ENCODE data around the gene CLSTN2. TPM values are rescaled to one million over a fixed set of nuclear protein-coding genes. Genes with fewer than 3 reads are reported as not detected.

CLSTN2 gene
- total RNA-seq, 1 donor from 2014 or later: 11.8 TPM

DNA sequence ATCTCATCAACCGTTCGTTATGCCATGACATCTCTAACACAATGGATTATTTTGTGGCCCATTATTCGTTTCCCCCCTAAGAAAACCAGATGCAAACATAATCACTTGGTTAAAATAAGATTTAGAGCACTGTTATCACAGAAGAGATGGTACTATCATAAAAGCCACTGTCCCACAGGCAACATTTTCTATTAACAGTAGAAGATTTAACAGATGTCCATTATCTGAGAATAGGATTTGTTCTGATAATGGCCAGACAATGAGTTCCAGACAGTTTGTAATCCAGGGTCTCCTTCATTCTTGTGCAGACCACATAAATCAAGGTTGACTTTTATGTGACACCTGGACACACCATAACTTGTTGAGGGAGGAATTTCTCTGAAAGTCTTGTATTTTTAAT is 153.1 kb downstream of the CLSTN2 start:
- FAIRE-seq: no peak
- DNase-seq (ENCODE audit: low spot score in 2 of 2): no peak

DNA sequence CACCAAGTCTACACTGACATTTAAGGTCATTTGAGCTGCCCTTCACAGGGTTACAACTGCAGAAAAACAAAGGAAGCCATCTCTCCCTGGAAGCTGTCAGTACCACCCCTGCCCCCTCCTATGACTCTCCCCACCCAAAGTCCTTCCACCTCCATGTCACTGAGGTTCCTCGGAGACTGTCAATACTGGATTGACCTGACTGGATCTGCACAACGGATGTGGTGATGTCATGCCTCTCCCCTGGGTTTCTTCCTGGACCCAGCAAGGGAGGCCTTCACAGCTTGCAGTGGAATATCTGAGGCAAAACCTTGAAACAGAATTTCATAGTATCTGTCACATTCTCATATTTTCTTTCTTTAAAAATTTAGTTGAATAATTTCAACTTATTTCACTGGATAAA is 153.5 kb downstream of the CLSTN2 start:
- FAIRE-seq (no peak), DNase-seq (ENCODE audit: low spot score in 2 of 2) (no peak)

DNA sequence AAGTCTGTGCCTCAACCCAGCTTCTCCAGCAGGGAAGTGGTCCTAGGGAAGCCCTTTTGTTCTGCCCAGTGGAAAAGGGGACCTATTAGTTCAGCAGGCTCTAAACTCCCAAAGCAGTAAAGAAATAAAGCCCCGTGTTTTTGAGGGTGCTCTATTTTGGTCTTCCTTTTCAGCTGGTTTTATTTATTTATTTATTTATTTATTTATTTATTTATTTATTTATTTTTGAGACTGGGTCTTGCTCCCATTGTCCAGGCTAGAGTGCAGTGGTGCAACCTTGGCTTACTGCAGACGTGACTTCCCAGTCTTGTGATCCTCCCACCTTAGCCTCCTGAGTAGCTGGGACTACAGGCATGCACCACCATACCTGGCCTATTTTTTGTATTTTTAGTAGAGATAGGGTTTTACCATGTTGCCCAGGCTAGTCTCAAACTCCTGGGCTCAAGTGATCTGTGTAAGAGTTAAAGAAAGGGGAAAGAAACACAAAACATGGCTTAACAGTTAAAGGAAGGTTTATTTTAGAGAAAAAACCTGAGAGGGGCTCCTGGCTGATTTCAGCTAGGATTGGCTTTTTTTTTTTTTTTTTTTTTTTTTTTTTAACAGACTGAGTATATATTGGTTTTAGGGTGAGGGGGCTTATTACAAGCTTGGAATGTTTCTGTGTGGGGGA is 154.6 kb downstream of the CLSTN2 start:
- no peak for DNase-seq (ENCODE audit: low spot score in 2 of 2)
- FAIRE-seq: no peak

DNA sequence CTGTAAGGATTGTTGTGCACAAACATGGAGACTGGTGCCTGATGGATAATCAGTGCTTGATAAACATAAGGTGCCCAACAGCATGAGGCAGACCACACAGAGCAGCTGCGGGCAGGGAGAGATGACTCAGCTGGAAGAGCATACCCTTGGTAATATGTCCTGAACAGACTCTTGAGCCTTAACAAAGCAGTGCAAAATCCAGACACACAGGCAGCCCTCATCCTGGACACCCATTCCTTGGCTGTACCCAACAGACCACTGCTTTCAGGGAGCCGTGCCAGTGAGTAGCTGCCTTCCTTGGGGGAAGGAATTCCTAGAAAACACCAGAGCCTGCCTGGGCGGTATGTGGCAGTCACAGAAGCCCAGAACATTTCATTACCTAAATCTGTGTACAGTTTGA is 156.2 kb downstream of the CLSTN2 start:
- DNase-seq (ENCODE audit: low spot score in 2 of 2) (no peak), FAIRE-seq (no peak)

DNA sequence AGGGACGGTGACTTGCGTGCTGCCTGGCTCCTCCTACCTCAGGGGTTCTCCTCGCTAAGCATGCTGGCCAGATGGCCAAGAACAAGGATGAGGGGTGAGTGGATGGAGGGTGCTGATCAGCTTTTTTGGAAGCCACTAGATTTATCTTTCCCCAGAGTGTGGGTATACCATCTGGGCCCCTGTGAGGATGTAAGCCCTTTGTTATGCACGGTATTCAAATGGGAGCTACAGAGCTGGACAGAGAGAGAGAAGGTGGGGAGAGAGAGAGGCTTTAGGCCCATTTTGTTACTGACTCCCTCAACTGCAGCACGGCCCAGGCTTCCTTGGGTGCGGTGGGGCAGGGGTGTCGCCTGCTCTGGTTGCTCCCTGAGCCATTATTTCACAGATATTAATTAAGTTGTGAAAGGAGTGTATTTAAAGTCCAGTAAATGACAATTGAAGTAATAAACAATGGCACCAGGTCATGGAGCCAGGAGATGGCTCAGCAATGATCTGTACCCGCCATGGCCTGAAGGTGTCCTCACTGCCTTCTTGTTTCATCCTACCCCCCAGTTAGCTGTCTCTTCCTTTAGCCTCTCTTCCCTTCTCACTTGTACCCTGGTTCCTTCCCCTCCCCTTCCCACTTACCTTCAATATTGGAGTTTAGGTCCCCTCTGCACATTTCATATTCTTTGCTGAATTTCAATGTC is 158.0 kb downstream of the CLSTN2 start:
- no peak for DNase-seq (ENCODE audit: low spot score in 2 of 2)
- FAIRE-seq: no peak

DNA sequence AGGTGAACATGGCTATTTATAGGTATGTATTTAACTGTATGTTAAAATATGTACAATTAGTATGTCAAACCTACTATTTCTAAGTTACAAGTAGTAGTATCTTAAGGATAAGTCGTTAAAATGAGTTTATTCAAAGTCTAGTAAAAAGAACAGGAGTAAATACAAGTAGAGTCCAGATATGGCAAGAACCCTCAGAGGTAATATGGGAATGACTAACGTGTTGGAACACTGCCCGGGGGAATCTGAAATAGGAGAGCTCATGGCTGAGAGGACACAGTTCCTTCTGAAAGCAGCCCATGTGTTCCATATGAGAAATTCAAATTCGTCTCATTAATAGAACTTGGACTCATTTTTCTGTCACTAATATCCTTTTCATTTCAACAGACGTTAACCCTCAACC is 158.8 kb downstream of the CLSTN2 start:
- no peak for DNase-seq (ENCODE audit: low spot score in 2 of 2)

DNA sequence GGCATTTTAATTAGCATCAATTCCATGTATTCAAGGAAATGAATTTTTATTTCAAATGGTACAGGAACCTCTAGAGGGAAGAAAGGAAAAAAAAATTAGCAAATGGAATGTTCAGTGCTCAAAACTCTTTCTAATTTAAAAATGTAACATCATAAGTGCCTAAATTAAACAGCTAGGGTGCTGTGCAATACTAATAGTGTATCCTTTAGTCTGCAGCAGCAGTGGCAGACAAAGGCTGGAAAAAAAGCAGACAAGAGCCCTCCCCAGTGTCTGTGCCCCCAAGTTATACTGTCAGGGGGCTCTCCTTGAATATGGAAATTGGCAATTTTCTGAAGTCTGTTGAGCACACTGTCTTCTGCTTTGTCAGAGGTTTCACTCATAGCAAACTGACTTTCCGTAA is 159.5 kb downstream of the CLSTN2 start:
- DNase-seq (ENCODE audit: low spot score in 2 of 2) (no peak), FAIRE-seq (no peak)

More for the DNA sequence above, 158.8 kb downstream of the CLSTN2 start:
- FAIRE-seq: no peak

DNA sequence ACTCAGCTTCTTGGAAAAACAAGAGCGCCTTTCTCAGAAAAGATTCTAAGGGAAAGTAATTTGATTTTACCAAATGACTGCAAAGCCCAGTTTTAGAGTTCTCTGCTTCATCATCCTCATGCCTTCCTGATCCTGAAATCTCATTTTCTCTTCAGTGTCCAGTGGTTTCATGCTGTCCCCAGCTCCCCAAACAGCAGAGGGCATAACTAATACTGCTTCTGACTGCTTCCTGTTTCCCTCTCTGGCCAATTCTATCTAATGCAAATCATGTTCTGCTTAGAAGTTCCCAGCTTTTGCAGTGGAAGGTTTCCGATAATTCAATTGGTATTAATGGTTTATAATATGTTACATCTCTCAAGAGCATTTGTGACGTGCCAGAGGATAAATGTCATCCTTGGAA is 161.1 kb downstream of the CLSTN2 start:
- FAIRE-seq: no peak

DNA sequence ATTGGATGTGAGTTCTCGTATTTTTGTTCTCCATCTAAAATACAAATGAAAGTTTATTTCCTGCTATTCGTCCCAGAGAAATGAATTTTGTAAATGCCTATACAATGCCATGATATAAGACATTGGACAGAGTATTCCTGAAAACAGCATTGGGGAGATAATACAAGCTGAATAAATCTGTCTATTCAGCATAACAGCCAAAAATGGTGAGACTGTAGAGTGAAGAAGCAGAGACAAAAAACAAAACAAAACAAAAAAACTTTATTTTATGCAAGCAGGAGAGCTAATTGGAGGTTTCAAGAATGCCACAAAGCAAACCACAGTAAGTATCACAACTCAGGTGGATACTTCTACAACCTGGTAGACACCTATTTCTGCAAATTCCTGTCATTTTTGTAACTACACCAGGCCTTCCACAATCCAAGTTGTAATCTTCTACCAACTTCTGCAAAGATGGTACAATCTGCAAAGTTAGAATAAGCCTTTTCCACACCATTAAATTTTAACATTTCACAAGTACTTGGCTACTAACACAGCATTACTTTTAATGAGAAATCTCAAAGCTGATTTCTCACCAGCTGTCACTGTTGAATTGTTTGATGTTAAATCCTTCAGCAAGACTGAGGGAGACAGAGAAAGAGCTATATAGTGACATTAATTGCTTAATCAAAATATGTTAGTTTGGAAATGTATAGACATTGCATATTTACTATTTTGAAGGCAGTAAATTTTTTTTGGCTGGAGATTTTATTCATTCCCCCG is 163.1 kb downstream of the CLSTN2 start:
- DNase-seq (ENCODE audit: low spot score in 2 of 2) (no peak), FAIRE-seq (no peak)

More for the DNA sequence above, 161.1 kb downstream of the CLSTN2 start:
- DNase-seq (ENCODE audit: low spot score in 2 of 2): no peak

DNA sequence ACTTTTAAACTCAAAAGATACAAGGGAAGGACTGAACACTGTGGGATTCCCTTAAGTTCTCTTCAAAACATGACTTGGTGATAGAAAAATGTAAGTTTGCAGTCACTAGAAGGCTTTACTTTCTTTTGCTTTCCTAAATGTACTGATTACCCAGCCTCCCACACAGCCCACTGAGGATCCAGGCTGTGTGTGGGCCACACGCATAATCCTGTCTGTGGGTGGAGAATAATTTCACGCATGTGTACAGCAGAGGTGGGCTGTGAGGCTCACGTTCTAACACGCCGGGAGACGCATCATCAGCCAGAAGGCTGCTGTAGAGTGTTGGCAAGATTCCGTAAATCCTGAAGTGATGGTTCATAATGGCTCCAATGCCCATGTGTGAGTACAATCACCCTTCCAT is 165.5 kb downstream of the CLSTN2 start:
- no peak for FAIRE-seq

DNA sequence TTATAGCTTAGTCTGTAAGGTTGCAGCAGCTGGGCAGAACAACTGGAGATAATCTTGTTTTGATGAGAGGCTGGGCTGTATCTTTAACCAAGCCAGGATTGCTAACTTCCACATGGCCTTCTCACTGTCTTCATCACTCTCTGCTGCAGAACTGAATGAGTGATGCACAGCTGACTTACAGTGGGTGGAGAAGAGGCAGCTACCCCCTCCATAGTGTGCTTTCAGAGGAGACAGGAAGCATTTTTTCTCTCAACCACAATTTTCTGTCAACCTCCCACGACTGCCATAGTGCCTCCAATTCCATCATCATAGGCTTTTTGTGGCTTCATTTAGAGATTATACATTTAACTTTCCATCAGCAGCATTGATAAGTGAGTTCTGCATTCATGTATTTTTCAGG is 168.2 kb downstream of the CLSTN2 start:
- DNase-seq (ENCODE audit: low spot score in 2 of 2): no peak
- no peak for FAIRE-seq

More for the DNA sequence above, 165.5 kb downstream of the CLSTN2 start:
- DNase-seq (ENCODE audit: low spot score in 2 of 2): no peak

DNA sequence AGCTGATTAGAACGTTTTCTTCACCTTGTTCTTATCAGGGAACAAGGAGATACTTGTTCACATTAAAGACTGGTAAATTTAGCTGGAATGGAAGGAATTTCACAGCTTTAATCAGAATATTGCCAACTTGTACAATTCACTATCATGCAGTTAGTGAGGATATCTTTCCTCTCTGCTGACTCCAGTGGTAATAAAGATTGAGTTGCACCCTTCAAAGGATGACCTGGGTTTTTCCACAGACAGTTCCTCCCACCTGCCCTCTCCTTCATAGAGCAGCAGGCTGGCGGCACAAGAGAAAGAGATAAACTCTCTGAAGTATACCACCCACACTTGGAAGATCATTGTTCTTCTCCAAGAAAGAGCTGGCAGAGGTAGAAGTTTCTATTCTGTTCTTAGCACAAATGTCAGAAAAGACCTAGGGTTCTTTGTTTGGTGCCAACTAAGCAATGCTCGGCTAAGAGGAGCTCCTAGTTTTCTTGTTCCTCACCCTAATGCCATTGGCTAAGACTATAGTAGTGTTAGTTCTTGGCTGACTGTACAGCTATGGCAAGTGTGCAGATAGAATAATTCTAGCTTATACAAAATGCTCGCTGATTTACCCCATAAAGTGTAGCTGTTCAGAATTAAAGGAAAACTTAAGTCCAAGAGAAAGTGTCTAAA is 169.1 kb downstream of the CLSTN2 start:
- FAIRE-seq (no peak), DNase-seq (ENCODE audit: low spot score in 2 of 2) (no peak)

DNA sequence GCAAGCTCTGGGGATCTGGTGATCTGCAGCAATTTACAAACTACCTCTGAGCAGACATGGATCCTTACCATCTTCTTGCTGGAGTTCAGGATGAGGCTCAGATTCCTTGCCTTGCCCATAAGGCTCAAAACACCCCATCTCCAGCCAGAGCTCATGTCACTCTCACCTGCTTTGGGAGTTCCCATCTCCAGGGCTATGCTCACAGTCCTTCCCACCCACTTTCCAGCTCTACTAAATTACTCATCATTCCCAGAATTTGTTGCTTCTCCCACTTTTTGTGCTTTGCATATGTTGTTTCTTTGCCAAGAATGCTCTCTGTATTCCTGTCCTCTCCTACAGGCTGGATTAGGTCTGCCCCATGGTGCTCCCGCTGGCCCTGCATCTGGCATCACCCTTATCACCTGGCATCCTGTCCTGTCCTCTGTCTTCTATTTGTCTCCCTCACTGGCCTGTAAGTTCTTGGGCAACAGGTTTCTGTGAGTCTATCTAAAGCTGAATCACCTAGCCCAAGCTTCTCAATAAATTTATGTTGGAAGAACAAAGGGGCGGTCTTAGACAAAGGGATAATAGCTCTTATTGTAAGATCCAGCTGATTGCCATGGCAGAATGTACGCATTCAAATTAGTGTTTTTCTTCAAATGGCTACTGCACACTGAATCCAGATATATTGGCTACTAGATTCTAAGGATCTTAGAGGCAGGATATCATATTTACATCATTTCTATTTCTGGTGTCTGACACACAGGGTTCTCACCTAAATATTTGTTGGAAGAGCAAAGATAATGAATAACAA is 179.2 kb downstream of the CLSTN2 start:
- DNase-seq (ENCODE audit: low spot score in 2 of 2) (no peak), FAIRE-seq (no peak)

DNA sequence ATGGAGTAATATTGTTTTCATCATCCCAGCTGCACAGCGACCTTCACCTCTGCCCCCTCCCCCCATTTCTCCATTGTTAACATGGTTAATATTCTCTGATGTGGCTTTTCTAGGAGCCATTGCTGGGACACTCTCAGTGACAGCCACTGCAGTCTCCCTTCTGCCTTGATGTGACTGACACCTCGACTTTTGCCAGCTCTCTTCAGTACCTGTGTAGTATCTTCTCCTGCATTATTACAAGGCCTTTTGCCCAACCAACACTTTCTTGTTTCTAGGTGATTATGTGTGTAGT is 179.8 kb downstream of the CLSTN2 start:
- no peak for DNase-seq (ENCODE audit: low spot score in 2 of 2)
- no peak for FAIRE-seq

DNA sequence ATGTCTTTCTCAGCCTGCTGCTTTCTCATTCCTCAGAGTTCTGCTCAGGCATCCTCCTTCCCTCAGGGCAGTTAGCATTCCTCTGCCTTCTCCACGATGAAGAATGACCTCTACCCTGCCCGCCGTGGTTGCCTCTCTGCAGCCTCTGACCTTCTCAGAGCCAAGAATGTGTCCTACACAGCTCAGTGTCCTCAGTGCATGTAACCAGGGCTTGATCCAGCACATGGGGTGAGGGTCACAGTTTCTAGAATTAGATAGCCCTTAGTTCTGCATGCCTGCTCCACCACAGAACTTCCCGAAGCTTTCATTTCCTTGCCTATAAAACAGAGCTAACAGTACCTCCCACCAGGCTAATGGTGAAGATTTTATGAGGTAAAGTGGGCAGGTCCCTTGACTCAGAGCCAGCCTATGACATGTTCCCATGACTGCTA is 182.1 kb downstream of the CLSTN2 start:
- FAIRE-seq (no peak), DNase-seq (ENCODE audit: low spot score in 2 of 2) (no peak)

DNA sequence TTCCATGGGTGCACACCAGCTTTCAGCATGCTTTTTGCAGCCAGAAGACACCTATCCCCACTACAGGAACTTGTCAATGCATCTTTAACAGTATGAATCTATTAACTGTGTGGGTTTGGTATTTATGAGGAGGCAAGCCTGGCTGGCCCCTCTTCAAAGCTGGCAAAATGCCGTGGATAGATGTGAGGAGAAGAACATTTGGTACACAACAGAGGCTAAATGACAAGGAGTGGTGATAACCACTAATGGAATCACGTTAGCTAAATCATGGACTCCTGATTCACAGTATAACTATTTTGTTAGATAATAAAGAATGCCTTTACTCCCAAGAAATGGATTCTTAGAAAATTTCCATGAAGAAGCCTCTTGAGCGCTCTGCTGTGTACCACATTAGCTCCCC is 187.2 kb downstream of the CLSTN2 start:
- FAIRE-seq (no peak), DNase-seq (ENCODE audit: low spot score in 2 of 2) (no peak)

DNA sequence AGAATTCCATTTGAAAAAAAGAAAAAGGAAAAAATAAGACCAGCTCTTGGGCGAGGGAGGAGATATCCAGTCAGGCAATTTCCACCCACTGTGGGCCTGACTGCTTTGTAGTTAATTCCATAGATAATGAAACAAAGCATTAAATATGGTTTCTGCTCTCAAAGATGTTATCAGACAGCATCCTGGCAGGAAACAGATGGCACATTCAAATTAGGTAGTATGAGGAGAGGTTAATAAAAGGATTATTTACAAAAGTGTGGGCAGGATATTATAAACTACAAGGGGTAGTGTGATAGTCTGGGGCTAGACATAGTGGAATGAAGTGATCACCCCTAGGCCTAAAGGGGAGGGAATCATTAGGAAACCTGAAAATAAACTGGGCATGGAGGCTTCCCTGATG is 193.2 kb downstream of the CLSTN2 start:
- FAIRE-seq: no peak

DNA sequence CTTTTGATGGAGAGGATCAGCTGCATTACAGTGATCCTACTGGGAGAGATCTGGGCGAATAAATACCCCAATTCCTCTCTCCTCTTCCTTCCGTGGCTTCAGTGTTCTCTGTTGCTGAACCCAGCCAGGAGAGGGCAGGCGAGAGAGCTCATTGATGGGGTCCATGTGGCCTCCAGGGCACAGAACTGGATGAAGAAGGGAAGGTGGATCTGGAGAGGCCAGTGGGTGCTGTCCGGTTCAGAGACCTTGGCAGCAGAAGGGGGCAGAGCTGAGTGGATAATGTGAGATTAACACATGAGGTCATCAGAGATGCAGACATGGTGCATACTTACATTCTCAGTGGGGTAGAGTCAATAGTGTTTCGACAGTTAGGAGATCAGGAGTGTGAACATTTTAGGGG is 193.6 kb downstream of the CLSTN2 start:
- DNase-seq (ENCODE audit: low spot score in 2 of 2): no peak

More for the DNA sequence above, 193.2 kb downstream of the CLSTN2 start:
- no peak for DNase-seq (ENCODE audit: low spot score in 2 of 2)

DNA sequence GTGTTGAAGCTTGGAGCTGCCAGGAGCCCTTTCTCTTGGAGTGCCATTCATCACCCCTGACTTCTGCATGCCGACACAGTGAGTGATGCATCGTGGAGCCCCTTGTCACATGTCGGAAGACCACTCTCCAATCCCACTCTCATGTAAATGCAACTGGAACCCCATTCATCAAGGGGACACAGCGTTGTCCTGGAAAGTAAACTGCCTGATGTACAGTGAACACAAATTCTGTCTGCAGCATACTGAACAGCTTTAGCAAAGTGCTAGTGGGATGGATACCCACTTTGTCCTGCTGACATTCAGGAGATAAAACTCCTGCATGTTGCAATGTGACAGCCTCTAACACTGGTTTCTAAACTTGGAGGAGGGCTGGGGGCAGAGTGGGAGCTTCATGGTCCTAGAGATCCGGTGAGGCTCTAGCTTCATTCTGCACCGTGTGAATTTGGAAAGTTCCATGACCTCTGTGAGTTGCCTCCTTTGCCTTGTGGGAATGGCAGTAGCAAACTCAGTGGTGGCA is 194.8 kb downstream of the CLSTN2 start:
- FAIRE-seq: no peak

More for the DNA sequence above, 193.6 kb downstream of the CLSTN2 start:
- no peak for FAIRE-seq

DNA sequence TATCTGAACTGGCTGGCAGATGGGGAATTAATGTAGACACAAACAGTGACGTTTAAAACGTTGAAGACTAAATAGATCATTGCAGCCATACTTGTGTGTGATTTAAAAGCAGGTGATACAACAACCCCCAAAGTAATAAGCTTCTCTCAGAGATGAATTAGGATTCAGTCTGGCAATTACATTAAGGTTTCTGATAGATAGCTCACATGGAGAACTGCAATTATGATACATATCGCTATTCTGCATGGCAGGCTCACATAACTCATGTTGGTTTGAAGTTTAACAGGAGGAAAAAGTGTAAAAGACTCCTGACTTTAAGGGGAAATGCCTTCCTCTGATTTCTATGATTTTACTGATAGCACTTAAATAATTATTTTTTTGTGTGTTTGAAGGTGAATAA is 196.9 kb downstream of the CLSTN2 start:
- FAIRE-seq (no peak), DNase-seq (ENCODE audit: low spot score in 2 of 2) (no peak)

More for the DNA sequence above, 194.8 kb downstream of the CLSTN2 start:
- no peak for DNase-seq (ENCODE audit: low spot score in 2 of 2)
